Endometrial microvascular endothelial cells (primary cell): Measurements from ENCODE around the gene MIOX. TPM values are rescaled to one million over a fixed set of nuclear protein-coding genes. Genes with fewer than 3 reads are reported as not detected.

Experiments
- in situ Hi-C: cut with HindIII; loops from 2 replicates; pipeline ENCODE4 v1.10.0; 2017; ENCODE audit warnings: low sequenced_read_pairs, low pct_unique_long_range_greater_than_20kb; ENCODE audit errors: inconsistent ontology term
- total RNA-seq: library from RNA; depleted of rRNA; stranded (reverse); fragments of >200 nt; gene quantifications from one replicate; pipeline ENCODE4 v1.2.3, GENCODE V29; 2015; ENCODE audit errors: inconsistent ontology term

The MIOX gene
- total RNA-seq: not detected

DNA sequence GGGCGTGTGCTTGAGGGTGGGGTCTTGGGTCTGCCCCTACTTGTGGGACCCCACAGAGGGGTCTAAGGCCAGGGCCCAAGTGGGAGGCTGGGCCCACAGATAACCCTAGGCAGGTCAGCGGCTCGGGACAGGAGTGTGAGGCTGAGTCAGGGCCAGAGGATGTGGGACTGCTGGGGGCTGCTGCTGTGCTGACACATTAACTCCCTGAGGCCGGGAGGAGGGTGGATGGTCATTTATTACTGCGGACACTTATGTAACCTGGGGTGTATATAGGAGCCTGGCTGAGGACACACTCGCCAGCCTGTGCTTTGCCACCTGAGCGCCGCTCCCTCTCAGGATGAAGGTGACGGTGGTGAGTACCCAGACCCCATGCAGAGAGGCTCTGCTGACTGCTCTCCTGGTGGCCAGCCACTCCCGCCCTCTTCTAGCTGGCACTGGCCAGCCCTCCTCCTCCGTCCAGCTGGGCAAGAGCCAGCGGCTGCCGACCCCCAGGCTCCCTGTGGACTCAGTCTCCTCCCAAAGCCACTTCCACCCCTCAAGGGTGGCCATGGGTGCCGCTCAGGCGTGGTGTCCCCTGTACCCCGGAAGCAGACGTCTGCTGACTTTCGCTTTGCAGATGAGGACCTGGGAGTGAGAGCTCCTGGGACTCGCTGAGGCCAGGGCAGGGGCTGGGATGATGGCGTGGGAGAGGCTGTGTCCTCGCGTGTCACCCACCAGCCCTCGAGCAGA, at the start of gene MIOX:
Gene MIOX (plus strand): TSS at position 299 of the 729 bp plus-strand sequence. CDS start 39 bp downstream, at position 338.
- in situ Hi-C loops: no loop called here

- in situ Hi-C loops: no loop called here
These were observed 49.0 kb upstream of the MIOX start for GRCh38 chr22:50437511-50438304.

DNA sequence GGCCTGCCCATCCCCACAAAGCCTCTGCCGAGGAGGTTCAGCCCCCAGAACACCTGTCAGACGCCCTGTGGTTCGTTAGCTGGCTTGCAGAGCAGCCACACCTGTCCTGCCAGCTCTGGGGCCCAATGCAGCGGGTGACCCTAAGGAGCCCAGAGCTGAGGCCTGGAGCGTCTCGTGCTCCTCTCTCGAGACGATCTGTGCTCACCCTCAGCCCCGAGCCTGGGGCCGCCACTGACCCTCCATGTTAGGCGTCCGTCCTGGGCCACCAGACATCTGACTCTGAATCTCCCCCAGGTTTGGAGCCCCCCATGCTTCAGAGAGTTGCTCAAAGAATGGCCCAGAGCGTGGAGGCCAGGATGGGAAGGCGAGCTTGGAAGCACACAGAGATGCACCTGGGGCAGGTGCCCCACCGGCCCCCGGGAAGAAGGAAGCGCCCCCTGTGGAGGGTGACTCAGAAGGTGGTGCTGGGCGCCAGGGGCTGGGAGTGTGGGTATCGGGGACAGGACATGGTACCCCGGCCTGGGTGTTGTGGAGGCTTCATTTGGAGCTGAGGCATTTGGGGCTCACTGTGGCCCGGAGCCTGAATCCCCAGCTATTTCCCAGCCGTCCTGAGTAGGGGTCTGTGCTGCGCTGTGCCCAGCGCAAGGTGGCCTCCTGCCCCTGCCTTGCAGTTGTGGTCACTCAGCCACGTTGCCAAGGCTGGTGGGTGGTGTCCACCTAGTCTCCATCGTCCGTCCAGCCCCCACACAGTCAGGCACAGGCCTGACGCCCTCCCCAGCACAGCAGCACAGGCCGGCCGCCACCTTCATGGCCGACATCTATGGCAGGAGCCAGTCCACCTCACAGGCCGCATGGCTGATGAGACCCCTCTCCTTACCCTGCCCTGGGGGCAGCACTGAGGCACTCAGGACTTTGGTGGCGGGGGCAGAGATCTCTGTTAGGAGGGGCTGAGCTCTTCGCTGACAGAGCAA, 48.1 kb upstream of the MIOX start:
- in situ Hi-C loops: no loop called here

GRCh38 chr22:50439314-50439870, 47.3 kb upstream of the MIOX start:
- in situ Hi-C loops: no loop called here

DNA sequence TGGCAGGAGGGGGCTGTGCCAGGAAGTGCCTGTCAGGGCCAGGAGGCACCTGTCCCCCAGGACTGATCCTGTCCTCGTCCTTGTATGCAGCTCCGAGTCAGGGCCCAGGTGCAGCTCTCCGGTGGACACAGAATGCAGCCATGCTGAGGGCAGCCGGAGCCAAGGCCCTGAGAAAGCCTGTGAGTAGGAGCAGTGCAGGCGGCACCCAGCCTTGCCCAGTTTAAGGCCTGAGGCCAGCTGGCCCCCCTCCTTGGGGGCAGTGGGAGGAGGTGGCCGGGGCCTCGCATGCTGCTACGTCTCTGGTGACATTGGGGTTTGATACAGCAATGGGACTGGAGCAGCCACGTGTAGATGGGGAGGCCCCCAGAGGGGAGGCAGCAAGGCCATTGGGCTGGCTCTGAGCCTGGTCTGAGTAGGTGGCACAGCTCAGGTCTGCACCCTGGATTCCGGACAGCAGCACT, 46.8 kb upstream of the MIOX start:
- in situ Hi-C loops: no loop called here

DNA sequence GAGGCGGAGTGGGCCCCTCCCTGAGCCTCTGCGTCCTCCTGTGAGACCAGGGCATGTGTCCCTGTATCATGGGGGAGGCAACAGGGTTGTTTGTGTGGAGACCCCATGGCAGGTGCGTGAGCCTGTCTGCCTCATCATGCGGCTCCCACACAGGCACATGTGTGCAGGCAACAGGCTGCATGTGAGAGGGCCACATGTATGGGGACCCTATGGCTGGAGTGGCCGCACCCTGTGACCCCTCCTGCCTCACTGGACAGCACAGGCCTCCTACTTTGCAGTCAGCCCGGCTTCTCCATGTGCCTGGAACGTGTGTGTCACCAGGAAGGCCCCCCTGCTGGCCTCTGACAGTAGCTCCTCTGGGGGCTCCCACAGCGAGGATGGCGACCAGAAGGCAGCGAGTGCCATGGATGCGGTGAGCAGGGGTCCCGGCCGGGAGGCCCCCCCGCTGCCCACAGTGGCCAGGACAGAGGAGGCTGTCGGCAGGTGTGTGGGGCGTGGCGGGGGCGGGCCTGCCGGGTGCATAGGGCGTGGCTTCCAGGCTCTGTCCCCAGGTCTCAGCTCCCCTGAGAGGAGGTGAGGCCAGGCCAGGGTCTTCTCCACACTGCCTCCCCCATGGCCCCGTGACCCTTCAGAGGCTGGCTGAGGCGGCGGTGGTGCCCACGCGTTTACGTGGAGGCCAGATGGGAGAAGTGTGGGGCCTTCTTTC, 46.0 kb upstream of the MIOX start:
- in situ Hi-C loops: no loop called here

GRCh38 chr22:50441428-50441993, 45.1 kb upstream of the MIOX start:
- in situ Hi-C loops: no loop called here

- in situ Hi-C loops: no loop called here
These were observed 43.5 kb upstream of the MIOX start for GRCh38 chr22:50443197-50443596.

GRCh38 chr22:50443801-50444625, 42.6 kb upstream of the MIOX start:
- in situ Hi-C loops: no loop called here

DNA sequence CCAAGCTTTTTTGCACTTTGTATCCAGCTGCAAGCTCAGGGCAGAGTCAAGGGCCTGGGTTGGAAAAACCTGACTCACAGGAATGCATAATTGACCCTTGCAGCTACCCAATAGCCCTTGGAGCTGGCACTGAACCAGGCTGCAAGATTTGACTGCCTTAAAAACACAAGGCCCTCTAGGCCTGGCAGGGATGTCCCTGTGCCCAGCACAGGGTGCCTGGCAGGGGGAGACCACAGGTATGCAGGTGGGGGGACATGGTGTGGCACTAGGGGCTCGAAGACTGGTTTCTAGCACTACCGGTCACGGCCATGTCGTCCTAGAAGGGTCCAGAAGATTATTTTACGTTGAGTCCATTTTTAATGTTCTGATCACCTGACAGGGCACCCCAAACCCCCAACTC, 42.0 kb upstream of the MIOX start:
- in situ Hi-C loops: no loop called here

- in situ Hi-C loops: no loop called here
These were observed 41.4 kb upstream of the MIOX start for GRCh38 chr22:50445071-50445879.

GRCh38 chr22:50445880-50446707, 40.6 kb upstream of the MIOX start:
- in situ Hi-C loops: no loop called here

GRCh38 chr22:50446708-50447575, 39.7 kb upstream of the MIOX start:
- in situ Hi-C loops: no loop called here
